HUES6 (cell line): ENCODE measurements around the gene PLEKHA6.
A peak's percentile ranks its signal among the peaks of the same experiment; 100 is the strongest.

Experiments
- H3K27ac ChIP-seq: 2 replicates; pipeline ENCODE4 v1.7.0; 2013; ENCODE audit warnings: low read depth, mild to moderate bottlenecking, low read length, inconsistent platforms
- H3K27me3 ChIP-seq: 2 replicates; pipeline ENCODE4 v1.6.1; 2013; ENCODE audit warnings: low read length; ENCODE audit not compliant: control insufficient read depth, insufficient read depth
- H3K36me3 ChIP-seq: 2 replicates; pipeline ENCODE4 v1.6.1; 2013; ENCODE audit warnings: low read length; ENCODE audit not compliant: control insufficient read depth, insufficient read depth
- H3K4me1 ChIP-seq: 2 replicates; pipeline ENCODE4 v1.6.1; 2013; ENCODE audit warnings: low read length; ENCODE audit not compliant: control insufficient read depth, insufficient read depth
- H3K4me3 ChIP-seq: 2 replicates; pipeline ENCODE4 v1.5.1; 2013; ENCODE audit warnings: low read depth, low read length
- H3K9ac ChIP-seq: one replicate; pipeline ENCODE4 v1.6.1; 2013; ENCODE audit warnings: mild to moderate bottlenecking, low read length
- H3K9me3 ChIP-seq: 2 replicates; pipeline ENCODE4 v1.6.1; 2013; ENCODE audit warnings: low read depth, low read length; ENCODE audit not compliant: control insufficient read depth, insufficient read depth

The PLEKHA6 gene

DNA sequence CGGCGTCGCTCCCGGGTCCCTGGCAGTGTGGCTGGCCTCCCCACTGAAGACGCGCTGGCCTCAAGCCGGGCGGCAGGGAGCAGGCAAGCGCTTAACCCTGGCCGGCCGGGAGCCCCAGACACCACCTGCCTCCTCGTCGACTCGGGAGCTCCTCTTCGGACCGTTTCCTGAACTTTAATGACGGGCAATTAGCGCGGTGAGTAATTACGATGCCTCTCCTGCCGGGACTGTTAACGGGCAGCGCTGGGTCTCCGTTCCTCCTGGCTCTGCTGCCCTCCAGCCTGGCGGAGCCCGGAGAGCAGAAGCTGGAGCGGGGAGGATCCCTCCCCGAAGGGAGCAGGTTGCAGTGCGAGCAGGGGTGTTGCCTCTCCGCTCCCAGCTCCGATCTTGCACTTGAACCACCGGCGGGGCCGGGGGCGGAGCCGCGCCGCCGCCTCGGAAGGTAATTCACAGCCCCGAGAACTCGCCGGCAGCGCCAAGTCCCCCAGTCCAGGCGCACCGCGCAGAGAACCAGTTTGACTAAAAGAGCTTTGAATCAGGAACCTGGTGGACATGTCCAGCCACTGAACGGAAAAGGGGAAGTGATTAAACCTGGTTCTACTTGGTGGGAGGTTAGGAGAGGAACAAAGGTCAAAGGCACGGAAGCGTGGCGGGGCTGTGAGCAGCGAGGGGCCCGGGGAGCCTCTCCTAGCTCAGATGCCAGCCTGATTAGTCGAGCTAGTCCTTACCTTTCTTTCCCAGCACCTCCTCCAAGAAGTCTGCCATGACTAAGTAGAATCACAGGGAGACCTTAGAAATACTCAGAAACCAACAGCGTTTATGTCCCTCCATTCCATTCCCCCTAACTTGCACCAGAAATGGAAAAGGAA lies 18.3 kb upstream of the PLEKHA6 start:
- Histone ChIP-seq H3K36me3 (no peaks in the 10 kb centered on the region), H3K9ac (peak overlapping the region; percentile 41), H3K9me3 (no peaks in the 10 kb centered on the region), H3K27ac (no peak overlapping the region), H3K4me1 (peaks cover 9% of the 10 kb centered on the region), H3K27me3 (peaks cover 89% of the 10 kb centered on the region), H3K4me3 (peak overlapping the region; percentile 68)

DNA sequence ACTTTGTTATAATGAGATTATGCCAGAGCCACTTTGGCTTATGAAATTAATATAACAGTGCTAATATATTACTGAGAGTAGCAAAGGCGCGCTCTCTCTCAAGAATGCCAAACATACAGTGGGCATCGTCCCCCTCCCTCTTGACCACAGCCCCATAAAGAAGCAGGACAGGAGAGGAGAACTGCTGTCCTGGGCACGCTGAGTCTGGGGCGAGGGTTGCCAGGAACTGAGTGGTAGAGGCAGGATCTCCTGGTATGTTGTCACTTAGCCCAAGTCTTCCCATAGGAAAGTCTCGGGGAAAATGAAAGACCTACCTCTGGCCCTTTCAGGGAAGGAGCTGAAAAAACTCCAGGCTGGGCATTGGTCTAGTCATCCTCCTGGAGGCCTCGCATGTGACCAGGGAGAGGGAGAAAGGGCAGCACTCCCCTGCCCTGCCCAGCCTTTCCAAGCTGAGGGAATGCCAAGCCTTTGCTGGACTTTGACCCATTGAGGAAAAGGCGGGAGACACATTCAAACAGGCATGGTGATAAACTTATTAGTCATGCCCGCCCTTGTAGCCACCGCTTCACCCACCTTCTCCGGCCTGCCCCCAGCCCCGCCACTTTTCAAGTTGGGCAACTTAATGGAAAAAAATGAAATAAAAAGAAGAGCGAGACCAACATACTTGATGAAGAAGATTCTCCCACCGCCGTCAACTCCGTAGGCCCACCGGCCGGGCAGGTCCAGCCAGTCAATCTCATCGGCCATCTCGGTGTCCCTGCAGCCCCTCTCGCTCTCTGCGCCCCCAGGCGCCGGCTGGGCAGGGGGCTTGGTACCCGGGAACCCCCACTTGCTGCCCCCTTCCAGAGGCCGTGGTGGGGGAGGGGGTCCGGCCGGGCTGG lies 17.4 kb upstream of the PLEKHA6 start:
- H3K9ac ChIP-seq: no peak overlapping the region

DNA sequence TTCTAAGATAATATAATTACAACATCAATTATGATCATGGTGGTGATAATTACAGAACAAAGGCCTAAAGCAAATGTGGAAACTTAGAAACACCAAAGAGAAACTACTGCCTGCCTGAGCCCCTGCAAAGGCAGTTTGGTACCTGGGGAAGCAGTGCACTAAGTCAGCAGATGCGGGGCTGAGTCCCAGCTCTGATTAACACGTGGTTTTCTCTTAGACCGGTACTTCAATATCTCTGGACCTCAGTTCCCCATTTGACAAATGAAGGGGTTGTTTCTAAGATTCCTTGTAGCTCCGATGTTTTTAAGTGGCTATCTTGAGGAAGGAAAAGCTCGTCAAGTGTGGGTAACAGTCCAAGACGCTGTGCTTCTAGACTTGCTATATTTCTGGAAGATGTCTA lies 16.7 kb upstream of the PLEKHA6 start:
- no peak overlapping the region for H3K27ac ChIP-seq
- no peak overlapping the region for H3K4me3 ChIP-seq
- no peaks in the 10 kb centered on the region for H3K9me3 ChIP-seq
- H3K36me3 ChIP-seq: no peaks in the 10 kb centered on the region
- H3K9ac ChIP-seq: no peak overlapping the region
- H3K27me3 ChIP-seq: peaks cover 92% of the 10 kb centered on the region
- peaks cover 9% of the 10 kb centered on the region for H3K4me1 ChIP-seq

More for the DNA sequence above, 17.4 kb upstream of the PLEKHA6 start:
- Histone ChIP-seq H3K27ac (no peak overlapping the region), H3K4me3 (peak overlapping the region; percentile 68), H3K27me3 (peaks cover 85% of the 10 kb centered on the region), H3K9me3 (no peaks in the 10 kb centered on the region), H3K36me3 (no peaks in the 10 kb centered on the region), H3K4me1 (peaks cover 9% of the 10 kb centered on the region)

DNA sequence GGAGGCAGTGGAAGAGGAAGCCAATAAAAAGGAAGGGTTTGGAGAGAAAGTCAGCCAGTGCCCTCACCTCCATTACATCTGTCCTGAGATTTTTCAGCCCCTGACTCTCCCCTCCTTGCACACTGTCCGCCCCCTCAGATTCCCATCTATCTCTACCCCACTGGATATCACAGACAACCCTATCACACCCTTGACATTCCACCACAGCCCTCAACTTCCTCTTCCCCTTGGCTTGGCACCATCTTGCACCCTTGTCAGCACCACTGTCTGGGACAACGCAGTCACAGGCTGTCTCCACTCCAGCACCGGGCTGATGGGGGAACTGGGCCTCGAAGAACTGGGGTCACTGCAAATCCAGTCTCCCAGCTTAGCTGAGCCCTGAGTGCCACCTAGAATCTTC lies 14.2 kb upstream of the PLEKHA6 start:
- Histone ChIP-seq H3K27ac (no peak overlapping the region), H3K4me3 (no peak overlapping the region), H3K36me3 (no peaks in the 10 kb centered on the region), H3K4me1 (peaks cover 9% of the 10 kb centered on the region), H3K9me3 (no peaks in the 10 kb centered on the region), H3K27me3 (peaks cover 71% of the 10 kb centered on the region), H3K9ac (no peak overlapping the region)

DNA sequence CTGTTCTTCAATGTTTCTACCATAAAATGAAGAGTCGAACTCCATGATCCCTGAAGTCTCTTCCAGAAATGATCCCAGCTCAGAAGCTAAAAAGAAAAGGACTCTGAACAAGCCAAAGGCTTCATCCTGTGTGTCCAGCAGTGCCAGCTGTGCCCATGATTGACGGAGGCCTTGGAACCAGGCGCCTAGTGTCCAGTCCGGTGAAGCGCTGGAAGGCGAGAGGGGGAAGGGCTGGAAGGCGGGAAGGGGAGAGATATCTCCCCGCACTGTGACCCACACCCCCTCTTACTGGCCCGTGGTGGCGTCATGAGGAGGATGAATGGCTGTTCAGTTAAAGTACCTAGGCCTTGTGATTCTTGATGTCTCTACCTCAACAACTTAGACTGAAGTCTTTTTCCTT lies 10.4 kb upstream of the PLEKHA6 start:
- Histone ChIP-seq H3K4me3 (no peak overlapping the region), H3K27me3 (peaks cover 42% of the 10 kb centered on the region), H3K27ac (no peak overlapping the region), H3K9me3 (no peaks in the 10 kb centered on the region), H3K36me3 (no peaks in the 10 kb centered on the region), H3K9ac (no peak overlapping the region), H3K4me1 (no peaks in the 10 kb centered on the region)

DNA sequence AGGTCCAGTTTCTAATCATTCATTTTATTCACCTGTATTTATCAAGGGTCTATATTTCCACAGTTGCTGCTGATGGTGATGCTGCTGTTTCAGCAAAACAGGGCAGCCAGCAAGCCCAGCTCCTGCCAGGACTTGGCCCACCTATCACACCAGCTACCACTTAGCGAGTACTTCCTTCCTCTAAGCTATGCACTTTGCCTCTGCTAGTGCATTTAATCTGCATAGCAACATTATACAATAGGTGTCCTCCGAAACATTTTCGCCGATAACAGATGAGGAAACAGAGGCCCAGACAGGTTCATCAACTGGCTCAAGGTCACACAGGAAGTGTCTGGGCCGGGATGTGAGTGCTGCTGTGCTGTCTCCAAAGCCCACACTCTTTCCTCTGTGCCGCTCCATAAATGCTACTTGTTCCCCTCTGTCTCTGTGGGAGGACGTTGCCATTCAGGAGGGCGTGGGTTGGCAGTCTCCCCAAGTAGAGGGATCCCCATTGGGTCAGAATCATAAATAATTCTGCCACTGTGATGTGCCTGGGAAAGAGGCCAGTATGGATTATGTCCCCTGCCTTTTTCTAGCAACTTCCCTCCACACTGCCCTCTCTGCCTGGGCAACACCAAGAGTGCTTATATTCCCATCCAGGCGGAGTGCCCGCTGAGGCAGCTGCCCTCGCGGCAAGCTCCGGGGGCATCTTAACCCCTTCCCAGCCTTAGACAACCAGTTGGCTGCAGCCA lies 9.4 kb upstream of the PLEKHA6 start:
- Histone ChIP-seq H3K36me3 (no peaks in the 10 kb centered on the region), H3K4me1 (no peaks in the 10 kb centered on the region), H3K27me3 (peaks cover 38% of the 10 kb centered on the region), H3K9ac (no peak overlapping the region), H3K4me3 (no peak overlapping the region), H3K9me3 (no peaks in the 10 kb centered on the region), H3K27ac (no peak overlapping the region)

DNA sequence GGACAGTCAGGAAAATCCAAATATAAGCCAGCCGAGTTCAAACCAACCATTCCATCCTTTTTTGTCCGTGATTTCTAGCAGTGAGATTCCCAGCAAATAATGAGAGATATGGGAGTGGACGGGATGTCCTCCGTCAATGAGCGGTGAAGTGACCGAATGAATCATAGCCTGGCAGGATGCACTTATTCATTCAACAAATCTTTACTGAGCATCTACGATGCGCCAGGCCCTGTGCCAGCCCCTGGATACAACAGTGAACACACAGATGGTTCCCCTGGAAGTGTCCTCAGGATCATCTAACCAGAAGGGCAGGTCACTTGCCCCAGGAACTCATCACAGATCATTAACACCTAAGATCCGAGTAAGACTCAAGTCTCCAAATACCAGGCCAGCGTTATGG lies 8.2 kb upstream of the PLEKHA6 start:
- Histone ChIP-seq H3K9ac (no peak overlapping the region), H3K27ac (no peak overlapping the region), H3K9me3 (no peaks in the 10 kb centered on the region), H3K36me3 (no peaks in the 10 kb centered on the region), H3K4me1 (peaks cover 6% of the 10 kb centered on the region), H3K4me3 (no peak overlapping the region), H3K27me3 (peaks cover 34% of the 10 kb centered on the region)

DNA sequence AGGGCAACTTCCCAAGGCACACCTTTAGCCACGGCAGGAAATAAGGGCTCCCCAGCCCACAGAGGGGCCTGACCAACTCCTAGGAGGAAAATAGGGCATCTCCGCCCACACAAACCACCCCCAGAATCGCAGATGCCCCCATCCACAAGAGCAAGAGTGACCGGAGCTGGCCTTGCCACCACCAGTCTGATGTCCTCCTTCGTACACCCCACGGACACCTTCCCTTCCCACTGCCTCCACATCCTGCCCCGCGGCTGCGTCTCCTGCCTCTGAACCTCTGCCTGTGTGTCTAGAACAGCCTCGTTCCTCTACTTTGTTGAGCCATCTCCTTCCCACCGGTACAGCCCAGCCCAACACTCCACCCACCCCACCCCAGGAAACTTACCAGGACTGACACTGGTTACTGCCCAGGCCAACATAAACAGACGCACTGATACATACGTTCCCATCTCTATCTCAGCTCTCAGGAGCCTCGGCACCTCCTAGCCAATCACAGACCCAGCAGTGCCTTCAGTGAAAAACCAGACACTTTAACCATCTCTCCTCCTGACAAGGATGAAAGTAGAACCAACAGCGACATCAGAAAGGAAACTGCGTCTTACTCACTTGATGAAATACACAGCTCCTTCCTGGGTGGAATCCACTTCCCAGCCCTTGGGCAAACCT lies 7.6 kb upstream of the PLEKHA6 start:
- Histone ChIP-seq H3K4me3 (no peak overlapping the region), H3K36me3 (no peaks in the 10 kb centered on the region), H3K27me3 (peaks cover 39% of the 10 kb centered on the region), H3K4me1 (peaks cover 9% of the 10 kb centered on the region), H3K9me3 (no peaks in the 10 kb centered on the region), H3K27ac (no peak overlapping the region), H3K9ac (no peak overlapping the region)

DNA sequence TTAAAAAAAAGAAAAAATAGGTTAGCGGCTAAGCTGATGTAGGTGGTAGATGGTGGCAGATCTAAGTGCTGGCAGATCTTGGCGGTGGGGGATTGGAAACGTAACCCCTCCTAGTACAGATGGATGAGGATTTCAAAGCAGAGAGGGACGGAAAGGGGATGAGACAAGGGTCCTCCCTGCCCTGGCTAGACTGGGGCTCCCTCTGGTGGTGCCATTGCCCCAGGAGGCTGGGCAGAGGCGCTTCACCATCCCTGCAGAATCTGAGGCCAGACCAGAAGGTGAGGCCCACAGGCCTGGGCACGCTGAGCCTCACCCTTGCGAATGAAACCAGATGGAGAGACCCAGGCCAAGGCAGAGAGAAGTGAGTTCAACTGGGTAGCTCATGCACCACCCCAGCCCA lies 7.0 kb upstream of the PLEKHA6 start:
- Histone ChIP-seq H3K4me1 (peaks cover 9% of the 10 kb centered on the region), H3K27me3 (peaks cover 39% of the 10 kb centered on the region), H3K9me3 (no peaks in the 10 kb centered on the region), H3K9ac (no peak overlapping the region), H3K4me3 (no peak overlapping the region), H3K27ac (no peak overlapping the region), H3K36me3 (no peaks in the 10 kb centered on the region)

DNA sequence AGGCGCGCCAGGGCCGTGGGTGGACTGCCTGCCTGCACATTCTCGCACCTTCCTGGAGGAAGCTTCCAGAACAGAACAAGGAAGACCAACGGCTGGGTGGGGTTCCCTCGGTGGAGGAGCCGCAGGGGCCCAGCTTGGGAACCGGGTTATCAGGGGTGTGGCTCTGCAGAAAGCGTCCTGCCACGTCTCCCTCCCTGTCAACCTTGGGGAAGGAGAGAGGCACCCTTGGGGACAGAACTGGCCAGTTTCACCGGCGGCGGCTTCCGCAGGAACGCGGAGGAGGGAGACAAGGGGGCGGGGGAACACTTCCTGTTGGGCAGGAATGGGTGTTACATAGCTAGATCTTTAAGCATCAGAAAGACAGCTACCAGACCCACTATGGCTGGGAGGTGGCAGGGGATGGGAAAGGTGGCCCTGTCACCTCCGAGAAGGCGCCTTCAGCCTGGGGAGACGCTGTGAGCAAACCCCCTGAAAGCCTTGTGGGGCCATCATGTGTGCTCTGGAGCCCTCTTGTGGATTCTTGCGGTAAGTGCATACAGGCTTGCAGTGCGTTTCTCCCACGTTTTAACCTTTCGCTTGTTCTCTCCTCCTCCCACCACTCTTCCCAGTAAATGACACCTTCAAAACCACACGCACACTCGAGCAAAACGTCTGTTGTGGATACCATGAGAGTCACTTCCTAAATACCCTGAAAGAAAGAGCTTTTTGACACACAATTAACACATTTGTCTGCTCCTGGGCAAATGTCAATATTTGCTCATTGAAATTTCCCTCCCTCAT lies 3.8 kb upstream of the PLEKHA6 start:
- Histone ChIP-seq H3K27me3 (peaks cover 34% of the 10 kb centered on the region), H3K27ac (no peak overlapping the region), H3K4me3 (peak overlapping the region; percentile 43), H3K4me1 (peaks cover 21% of the 10 kb centered on the region), H3K36me3 (no peaks in the 10 kb centered on the region), H3K9ac (peak overlapping the region; percentile 33), H3K9me3 (no peaks in the 10 kb centered on the region)
